CD4-positive, alpha-beta T cell treated with Interleukin-10 for 1 hour (primary cell): Measurements from ENCODE around the gene BBS9.
A peak's percentile ranks its signal among the peaks of the same experiment; 100 is the strongest.
"Not testable (repeated sequence)": the region's sequence is repeated elsewhere in the genome, so short reads cannot be mapped to it uniquely, and the experiment has no call there.

Experiments
- DNase-seq: peaks from one replicate; pipeline ENCODE4 v3.0.0-alpha.2; 2020

BBS9 gene

DNA sequence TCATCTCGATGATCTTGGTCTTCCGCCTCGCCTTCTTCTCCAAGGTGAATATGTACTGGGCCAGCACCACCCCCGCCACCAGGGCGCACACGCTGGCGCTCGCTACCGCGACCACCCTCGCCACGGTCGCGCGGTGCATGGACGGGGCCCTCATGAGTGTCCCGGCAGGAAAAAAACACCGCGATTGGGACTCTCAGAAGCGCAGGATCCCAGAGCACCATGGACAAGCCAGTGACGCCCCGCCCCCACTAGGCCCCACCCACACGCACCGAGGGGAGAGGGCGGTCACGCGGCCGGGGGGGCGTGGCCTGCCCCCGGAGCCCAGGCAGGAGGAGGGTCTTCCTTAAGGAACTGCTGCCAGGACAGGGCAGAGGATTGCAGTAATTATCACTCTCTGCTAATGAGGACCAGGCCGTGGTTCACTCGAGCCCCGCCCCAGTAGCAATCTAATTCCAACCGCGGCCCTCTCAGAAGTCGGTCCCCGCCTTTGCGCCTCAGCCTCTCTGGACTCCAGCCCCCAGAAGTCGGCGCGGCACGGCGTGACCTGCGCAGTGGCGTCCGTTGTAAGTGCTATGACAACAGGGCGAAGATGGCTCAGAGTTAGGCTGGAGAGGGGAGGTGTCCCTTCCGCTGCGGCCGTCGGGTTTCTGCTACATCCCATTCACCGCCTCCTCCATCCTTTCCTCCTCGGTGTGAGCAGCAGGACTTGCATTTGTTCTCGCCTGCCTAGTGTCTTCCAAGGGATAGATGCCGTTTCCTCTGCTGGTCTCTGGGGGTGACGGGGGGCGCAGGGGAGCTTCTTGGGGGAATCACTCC is at the start of gene BBS9:
BBS9 (plus strand) TSS at position 575 of the 816 bp plus-strand sequence. CDS start 16,689 bp downstream, outside the sequence.
- DNase-seq: peak; percentile 90

DNA sequence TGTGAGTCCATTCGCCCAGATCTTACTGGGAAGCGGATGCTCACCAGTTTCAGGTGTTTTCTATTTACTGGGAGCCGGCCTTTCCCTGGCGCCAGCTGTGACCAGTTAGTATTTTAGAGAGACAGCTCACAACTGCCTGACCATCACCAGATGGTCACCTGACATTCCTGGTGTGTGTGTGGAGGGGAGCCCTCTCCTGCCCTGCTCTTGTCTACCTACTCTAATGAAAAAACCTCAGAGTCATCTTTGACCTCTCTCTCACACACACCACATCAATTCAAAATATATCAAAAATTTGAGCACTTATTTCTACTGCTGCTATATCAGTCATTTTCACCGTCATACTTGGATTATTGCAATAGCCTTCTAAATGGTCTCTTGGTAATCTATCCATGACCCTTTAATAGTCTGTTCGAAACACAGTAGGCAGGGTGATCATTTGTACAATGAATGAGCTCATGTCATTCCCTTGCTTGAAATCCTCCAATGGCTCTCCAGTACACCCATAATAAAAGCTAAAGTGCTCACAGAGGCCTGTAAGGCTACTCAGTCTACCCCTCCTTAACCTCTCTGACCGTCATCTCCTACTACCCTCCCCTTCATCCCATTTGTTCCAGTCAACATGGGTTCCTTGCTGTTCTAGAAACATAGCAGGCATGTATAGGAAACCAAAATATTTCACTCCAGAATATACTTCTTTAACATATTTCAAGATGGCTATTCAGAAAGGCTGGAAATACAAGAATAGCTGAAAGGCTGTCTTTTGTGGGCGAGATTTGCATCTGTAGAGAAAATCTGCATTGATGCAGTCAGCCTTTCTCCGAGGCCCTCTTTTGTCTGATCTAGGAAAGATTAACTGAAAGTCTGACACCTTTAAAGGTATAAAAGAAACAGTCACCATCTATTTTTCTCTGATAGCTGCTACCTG is 49.3 kb upstream of the BBS9 start:
- no peak for DNase-seq

DNA sequence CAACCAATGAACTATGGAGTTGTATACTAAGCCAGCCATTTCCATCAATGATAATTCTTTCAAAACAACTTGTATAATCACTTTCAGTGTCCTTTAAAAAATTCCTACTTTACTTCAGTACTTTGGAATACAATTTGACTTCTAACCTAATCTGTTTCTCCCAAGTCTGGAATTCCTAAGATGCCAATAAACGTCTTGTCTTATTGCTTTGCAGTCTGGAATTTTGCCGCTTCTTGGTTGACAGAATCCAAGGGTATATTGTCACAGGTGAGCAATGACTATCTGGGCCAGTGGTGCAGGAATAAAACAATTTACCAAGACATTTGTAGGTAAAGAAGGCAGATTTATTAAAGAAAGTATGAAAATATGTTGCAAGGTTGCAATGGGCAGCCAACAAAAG is 42.0 kb upstream of the BBS9 start:
- no peak for DNase-seq

DNA sequence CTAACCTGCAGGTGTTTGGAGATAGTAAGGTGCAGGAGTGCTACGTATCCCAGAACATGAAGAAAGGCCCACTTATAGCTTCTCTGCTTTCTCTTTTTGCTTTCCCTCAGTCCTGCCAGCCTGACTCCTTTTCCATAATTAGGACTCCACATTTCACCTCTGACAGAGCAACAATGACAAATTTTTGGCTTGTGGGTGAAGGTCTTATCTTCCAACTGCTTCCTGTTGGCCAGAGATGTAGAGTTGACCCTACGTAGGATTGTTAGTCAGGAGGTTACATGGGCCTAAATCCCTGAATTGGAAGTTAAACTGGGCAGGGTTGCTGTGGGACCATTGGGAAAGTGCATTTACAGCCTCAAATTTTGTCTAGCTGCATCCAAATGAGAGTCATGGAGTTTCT is 41.5 kb upstream of the BBS9 start:
- DNase-seq: no peak

DNA sequence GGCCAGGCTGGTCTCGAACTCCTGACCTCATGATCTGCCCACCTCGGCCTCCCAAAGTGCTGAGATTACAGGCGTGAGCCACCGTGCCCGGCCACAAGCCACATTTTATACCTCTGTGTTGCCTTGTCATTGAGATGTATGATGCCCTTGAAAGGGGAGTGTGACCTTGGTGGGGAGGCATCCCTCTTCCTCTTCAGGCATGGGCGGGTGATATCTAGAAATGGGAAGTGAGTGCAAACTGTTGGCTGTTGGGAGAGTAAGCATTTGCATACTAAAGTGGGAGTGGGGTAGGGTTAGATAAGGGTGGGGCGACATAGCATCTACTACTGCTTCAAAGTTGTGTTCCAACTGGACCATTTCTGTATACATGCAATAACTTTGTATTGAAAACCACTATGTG is 40.2 kb upstream of the BBS9 start:
- DNase-seq: no peak

DNA sequence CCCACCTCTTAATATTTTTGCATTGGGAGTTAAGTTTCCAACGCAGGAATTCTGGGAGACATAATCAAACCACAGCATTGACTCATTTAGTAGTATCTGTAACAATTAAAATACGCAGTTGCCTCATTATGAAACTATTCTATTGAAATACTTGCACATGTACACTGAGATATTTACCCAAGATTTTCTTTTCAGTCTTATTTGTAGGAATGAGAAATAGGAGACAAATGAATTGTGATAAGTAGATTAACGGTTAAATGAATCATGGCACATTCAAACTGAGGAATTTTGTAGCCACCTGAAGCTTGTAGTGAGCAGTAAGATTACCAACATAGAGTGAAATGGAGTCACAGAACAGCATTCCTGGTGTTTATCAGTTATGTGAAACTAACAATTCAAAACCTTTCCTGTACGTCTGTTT is 38.2 kb upstream of the BBS9 start:
- DNase-seq: no peak

DNA sequence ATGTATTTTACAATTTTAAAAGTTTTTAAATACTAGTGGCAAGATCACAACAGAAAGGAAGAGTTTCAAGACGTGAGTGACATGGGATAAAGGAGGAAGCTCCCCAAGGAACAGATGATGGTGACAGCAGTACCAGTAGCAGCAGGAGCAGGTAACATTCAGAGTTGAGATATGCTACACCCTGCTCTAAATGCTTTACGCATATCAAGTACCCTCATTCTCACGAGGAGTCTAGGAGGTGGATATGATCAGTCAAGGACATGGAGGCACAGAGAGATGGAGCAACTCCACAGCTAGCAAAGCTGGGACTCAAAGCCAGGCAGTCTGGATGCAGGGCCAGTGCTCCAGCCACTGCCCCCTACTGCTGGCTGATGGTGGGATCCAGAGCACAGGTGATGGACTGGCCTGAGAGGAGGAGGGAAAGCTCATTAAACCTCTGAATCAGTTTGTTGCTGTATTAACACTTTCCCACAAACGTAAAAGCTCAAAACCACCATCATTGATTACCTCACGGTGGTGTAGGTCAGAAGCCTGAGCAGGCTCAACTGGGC is 37.6 kb upstream of the BBS9 start:
- DNase-seq: no peak

DNA sequence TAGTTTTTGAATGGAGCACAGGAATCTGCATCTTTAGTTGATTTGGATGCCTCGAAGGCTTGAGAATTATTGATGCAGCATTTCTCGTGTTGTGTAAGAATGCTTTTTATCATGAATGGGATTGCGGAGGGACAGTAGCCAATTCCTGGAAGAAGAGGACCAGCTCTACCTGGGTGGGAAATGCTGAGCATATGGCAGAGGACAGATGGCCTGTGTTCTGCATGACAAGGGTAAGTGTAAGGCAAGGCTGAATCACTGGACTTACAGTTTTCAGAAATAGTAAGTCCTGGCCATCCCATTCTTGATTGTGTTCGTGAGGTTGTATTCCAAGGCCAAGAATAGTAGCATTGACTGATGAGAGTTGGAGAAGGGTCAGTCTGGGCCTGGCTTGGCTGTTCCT is 36.1 kb upstream of the BBS9 start:
- DNase-seq: no peak

DNA sequence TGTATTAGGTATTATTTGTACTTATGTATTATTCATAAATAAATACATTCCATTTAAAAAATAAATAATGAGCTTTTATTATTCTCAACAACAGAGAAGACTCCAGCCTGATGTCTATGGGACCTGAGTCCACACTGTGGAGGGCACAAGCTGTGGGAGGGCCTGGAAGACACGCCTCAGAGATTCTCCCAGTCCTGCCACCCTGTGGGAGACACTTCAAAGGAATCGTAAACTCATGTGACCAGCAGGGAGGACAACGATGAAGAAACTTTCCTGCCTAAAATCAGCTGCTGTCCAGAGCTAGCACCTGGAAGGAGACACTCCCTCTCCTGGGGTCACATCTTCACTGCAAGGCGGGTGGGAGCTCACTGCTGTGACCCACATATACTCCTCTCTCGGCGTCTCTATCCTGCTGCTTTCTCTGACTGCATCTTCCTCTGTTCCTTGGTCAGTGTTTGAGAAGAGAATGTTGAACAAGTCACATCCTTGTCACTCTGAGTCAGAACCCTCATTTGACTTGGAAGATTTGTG is 34.6 kb upstream of the BBS9 start:
- not testable (repeated sequence) for DNase-seq

DNA sequence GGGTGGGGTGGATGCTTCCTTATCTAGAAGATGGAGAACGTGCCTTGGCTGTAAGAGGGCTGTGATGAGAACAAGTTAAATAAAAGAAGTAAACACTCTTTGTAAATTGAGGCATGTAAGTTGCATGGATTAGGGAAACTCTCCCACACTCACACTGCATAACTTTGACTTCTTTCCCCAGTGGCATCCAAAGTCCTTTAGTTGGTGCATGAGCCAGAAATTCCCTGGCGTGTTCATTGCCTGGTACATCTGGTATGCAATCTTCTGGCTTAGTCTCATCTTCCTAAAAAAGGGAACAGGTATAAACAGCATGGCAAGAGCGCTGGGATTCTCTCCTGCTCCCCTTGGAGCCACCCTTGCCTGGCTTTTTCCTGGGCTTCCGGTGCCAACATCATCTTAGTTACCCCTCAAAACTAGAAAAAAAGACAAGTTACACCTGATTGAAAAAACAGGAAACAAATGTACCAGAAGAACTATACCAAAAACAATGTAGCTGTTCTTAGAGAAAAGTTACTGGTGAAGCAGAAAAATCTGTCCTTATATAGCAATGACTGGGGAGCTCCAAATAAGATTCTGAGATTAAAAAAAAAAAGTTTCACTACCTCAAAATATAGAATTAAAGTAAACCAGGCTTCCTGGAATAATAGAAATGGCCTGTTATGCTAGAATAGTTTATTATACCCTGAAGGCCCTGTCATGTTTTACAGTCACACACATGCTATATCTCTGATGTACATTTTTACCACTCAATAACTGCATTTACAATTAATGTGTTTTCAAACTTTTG is 30.0 kb upstream of the BBS9 start:
- no peak for DNase-seq

GRCh38 chr7:33100770-33101169 is 28.6 kb upstream of the BBS9 start:
- no peak for DNase-seq

GRCh38 chr7:33101906-33102305 is 27.5 kb upstream of the BBS9 start:
- DNase-seq: no peak

DNA sequence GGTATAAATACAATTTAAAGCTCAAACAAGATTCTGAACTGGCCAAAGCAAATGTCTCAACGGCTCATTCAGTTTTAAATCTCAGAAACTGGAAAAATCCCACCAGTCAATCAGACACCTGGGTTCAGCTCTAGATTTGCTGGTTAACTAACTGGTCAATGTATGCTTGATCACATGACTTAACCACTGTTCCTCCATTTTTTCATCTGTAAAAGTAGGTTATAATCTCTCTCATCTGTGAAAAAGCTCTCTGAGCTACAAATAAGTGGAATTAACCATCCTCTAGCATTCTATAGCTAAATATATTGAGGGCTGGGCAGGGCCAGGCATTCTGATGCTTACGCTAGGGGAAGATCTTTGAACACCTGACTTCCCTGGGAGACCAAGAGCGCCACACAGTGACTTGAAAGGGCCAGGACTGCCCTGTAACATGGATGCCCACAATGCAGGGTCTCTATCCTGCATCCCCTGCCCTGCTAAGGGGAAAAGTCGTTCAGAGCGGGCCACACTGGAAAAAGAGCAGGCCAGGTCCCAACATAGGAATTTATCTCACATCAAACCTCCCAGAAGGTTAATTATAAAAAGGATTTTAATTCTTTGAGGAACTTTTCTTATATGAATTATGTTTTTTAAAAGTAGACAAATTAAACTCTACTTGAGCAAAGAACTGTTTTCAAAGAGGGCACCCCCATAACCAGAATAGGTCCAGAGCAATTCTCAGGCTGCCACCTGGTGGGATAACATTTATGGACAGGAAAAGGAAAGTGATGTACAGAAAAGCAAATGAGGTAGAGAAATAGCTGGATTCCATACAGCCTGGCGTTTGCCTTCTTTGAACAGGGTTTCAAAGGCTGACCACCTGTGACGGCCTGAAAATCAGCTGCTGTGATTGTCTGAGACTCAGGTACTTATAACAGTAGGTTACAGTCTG is 22.0 kb upstream of the BBS9 start:
- DNase-seq: peak; percentile 73

DNA sequence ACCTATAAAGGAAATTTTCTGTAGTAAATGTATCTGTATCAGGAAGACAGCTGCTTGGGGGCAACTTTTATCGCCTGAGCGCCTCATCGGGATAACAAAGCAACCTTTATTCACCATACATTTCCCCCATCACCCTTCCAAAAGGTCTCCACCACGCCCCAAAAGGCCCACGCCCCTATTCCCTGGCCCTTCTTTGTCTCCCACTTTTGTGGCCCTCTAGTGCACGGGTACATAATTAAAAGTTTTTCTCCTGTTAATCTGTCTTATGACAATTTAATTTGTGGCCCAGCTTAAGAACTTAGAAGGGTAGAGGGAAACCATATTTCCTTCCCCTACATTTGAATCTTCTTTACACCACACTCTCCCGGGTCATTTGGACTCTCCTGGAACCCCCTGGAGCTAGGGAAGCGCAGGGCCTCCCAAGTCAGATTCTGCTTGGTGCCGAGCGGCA is 20.8 kb upstream of the BBS9 start:
- DNase-seq: peak; percentile 35

GRCh38 chr7:33109005-33109757 is 20.2 kb upstream of the BBS9 start, which contains the start of gene RP9:
RP9 (minus strand) TSS chr7:33109404; CDS start chr7:33109372, 32 bp downstream.
- peak; percentile 83 for DNase-seq

- DNase-seq: no peak
Observed at GRCh38 chr7:33109758-33110238, 19.6 kb upstream of the BBS9 start.

GRCh38 chr7:33111614-33112013 is 17.8 kb upstream of the BBS9 start:
- no peak for DNase-seq

DNA sequence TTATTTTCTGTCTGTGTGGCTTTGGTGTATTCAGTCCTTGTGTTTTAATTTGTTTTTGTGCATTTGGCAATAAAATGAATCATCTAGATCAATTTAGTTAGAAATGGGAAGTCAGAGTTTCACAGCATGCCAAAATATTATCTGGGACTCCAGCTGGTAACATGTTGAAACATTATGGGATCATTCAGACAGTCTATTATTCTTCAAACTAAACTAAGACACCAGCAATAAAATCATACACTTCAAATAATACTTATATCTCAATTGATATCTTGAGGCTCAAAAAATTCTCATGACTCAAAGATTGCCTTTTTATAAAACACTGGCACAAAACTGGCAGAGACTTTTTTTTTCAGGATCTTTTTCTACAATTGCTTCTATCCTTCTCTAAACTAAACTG is 14.4 kb upstream of the BBS9 start:
- DNase-seq: no peak

GRCh38 chr7:33118383-33118782 is 11.0 kb upstream of the BBS9 start:
- no peak for DNase-seq

DNA sequence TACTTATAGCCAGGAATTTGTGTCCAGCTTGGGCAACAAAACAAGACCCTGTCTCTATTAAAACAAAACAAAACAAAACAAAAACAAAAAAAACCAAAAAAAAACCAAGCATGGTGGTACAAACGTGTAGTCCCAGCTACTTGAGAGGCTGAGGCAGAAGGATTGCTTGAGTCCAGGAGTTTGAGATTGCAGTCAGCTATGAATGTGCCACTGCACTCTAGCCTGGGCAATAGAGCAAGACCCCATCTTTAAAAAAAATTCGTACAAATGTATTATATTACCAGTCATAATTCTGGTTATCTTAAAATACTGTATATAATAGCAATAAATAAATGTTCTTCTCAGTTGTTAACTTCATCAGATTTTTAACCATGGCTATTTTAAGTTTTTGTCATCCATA is 2.3 kb upstream of the BBS9 start:
- DNase-seq: no peak
